ENCODE data around the gene SOWAHD. TPM values are rescaled to one million over a fixed set of nuclear protein-coding genes. Genes with fewer than 3 reads are reported as not detected.

The SOWAHD gene
- total RNA-seq, 1 donor from 2014 or later: 1.5 TPM

DNA sequence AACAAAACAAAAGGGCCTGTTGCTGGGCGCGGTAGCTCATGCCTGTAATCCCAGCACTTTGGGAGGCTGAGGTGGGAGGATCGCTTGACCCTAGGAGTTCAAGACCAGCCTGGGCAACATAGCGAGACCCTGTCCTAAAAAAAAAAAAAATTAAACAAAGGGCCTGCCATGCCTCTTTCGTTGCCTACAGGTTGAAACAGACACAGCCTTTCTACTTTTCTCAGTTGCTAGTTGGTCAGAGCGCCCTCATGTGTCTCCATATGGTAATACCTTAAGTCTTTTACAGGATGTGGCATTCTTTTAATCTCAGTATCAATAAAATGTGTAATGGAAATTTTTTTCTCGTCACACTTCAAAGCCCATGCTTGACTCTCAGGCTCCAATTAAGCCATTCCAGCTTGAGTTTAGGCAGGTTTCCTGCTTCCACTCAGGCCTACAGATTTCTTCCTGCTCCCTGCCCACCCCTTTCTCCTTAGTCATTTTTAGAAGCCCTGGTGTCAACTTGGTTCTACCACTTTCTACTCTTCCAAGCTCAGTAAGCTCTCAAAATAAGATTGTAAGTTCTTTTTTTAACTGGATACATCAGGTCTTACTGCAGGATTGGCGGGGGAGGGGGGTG is 4.6 kb upstream of the SOWAHD start:
- DNase-seq (ENCODE audit: extremely low spot score, unreplicated experiment): no peak
- Mint-ChIP-seq H3K27ac (ENCODE audit: unreplicated experiment) (no peak overlapping the region), H3K36me3 (ENCODE audit: unreplicated experiment) (no peaks in the 10 kb centered on the region), H3K4me1 (ENCODE audit: unreplicated experiment) (no peaks in the 10 kb centered on the region), H3K4me3 (ENCODE audit: unreplicated experiment) (no peak overlapping the region), H3K27me3 (ENCODE audit: unreplicated experiment) (no peaks in the 10 kb centered on the region), H3K9me3 (ENCODE audit: unreplicated experiment) (no peaks in the 10 kb centered on the region)
- TF ChIP-seq, protein P1, sequence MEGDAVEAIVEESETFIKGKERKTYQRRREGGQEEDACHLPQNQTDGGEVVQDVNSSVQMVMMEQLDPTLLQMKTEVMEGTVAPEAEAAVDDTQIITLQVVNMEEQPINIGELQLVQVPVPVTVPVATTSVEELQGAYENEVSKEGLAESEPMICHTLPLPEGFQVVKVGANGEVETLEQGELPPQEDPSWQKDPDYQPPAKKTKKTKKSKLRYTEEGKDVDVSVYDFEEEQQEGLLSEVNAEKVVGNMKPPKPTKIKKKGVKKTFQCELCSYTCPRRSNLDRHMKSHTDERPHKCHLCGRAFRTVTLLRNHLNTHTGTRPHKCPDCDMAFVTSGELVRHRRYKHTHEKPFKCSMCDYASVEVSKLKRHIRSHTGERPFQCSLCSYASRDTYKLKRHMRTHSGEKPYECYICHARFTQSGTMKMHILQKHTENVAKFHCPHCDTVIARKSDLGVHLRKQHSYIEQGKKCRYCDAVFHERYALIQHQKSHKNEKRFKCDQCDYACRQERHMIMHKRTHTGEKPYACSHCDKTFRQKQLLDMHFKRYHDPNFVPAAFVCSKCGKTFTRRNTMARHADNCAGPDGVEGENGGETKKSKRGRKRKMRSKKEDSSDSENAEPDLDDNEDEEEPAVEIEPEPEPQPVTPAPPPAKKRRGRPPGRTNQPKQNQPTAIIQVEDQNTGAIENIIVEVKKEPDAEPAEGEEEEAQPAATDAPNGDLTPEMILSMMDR (IDR thresholded peaks at IDR 0.05): peak; percentile 45

DNA sequence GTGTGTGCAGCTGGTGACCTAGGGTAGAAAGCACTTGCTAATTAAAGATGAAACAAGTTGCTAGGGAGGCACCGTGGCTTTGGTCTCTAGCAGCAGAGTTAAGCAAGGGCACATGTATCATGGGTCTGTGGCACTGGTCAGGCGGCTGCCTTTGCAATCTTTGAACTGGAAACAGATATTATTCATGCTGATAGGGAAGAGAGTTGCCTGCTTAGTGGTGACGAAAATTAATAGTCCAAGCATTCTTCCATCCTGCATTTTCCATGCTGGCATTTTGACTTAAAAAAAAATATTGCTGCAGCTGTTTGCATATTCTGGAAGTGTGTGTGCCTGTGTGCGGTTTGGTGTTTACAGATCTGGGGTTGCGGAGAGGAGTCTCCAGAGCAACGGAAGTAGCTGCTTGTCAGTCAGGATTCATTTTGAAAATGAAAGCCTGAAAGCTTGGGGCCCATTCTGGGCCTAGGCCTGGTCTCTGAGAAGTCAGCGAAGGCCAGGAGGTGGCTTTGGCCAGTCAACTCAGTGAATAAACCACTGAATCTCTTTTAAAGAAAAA is 2.3 kb upstream of the SOWAHD start:
- Mint-ChIP-seq H3K9me3 (ENCODE audit: unreplicated experiment) (no peaks in the 10 kb centered on the region), H3K4me1 (ENCODE audit: unreplicated experiment) (peaks cover 8% of the 10 kb centered on the region), H3K36me3 (ENCODE audit: unreplicated experiment) (no peaks in the 10 kb centered on the region), H3K4me3 (ENCODE audit: unreplicated experiment) (no peak overlapping the region), H3K27ac (ENCODE audit: unreplicated experiment) (no peak overlapping the region), H3K27me3 (ENCODE audit: unreplicated experiment) (no peaks in the 10 kb centered on the region)
- TF ChIP-seq, protein P1 (IDR thresholded peaks at IDR 0.05): no peak
- DNase-seq (ENCODE audit: extremely low spot score, unreplicated experiment): no peak

DNA sequence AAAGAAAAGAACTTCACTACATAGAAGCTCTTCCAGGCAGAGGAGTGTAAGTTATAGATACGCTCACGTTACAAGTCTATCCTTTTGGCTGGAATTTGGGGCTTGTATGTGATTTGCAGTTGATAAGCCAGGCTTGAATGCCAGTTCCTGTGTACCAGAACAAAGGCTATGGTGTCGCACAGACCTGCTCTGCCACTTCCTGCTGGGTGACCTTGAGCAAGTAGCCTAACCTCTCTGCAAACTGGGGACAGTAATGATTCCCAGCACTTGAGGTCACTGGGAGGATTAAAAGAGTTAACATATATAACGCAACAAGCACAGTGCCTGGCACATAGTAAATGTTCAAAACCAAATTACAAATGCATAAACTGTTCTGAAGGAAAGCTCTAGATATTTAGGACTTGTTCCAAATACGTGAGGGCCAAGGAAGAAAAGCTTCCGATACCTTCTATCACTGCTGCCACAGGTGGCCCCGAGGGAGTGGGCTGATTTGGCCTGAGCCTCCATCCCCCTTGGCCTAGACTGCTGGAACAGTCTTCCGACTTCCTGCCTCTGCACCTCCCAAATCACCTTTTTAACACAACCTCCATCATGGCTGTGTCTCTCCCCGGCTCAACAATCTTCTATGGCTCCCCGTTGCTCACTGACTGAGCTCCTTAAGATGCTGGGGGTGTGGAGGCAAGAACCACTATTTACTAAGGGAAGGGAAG is 1.3 kb upstream of the SOWAHD start:
- no peak for DNase-seq (ENCODE audit: extremely low spot score, unreplicated experiment)
- H3K4me3 Mint-ChIP-seq (ENCODE audit: unreplicated experiment): peak overlapping the region; percentile 71
- no peaks in the 10 kb centered on the region for H3K9me3 Mint-ChIP-seq (ENCODE audit: unreplicated experiment)
- no peaks in the 10 kb centered on the region for H3K36me3 Mint-ChIP-seq (ENCODE audit: unreplicated experiment)
- no peak overlapping the region for H3K27ac Mint-ChIP-seq (ENCODE audit: unreplicated experiment)
- TF ChIP-seq, protein P1 (IDR thresholded peaks at IDR 0.05): no peak
- H3K27me3 Mint-ChIP-seq (ENCODE audit: unreplicated experiment): no peaks in the 10 kb centered on the region
- H3K4me1 Mint-ChIP-seq (ENCODE audit: unreplicated experiment): peaks cover 10% of the 10 kb centered on the region

DNA sequence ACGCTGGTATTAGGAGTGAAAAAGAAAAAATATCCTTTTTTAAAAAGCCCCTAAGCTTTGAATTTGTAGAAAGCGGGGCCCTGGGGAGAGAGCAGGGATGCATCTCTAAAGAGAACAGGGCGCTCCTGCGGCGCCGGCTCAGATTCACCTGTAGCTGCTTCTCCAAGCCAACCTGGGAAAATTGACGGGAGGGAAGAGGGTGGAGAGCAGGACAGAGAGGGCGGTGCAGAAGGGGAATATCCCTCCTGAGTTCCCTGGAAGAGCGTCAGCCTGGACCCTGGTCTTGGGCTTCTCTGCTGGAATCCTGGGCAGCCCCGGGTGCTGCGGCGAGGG is 776 bp upstream of the SOWAHD start:
- peak overlapping the region; percentile 71 for H3K4me3 Mint-ChIP-seq (ENCODE audit: unreplicated experiment)
- DNase-seq (ENCODE audit: extremely low spot score, unreplicated experiment): no peak
- TF ChIP-seq, protein P1 (IDR thresholded peaks at IDR 0.05): no peak
- peak overlapping the region; percentile 38 for H3K27ac Mint-ChIP-seq (ENCODE audit: unreplicated experiment)
- H3K36me3 Mint-ChIP-seq (ENCODE audit: unreplicated experiment): no peaks in the 10 kb centered on the region
- peaks cover 10% of the 10 kb centered on the region for H3K4me1 Mint-ChIP-seq (ENCODE audit: unreplicated experiment)
- H3K9me3 Mint-ChIP-seq (ENCODE audit: unreplicated experiment): no peaks in the 10 kb centered on the region
- H3K27me3 Mint-ChIP-seq (ENCODE audit: unreplicated experiment): no peaks in the 10 kb centered on the region

DNA sequence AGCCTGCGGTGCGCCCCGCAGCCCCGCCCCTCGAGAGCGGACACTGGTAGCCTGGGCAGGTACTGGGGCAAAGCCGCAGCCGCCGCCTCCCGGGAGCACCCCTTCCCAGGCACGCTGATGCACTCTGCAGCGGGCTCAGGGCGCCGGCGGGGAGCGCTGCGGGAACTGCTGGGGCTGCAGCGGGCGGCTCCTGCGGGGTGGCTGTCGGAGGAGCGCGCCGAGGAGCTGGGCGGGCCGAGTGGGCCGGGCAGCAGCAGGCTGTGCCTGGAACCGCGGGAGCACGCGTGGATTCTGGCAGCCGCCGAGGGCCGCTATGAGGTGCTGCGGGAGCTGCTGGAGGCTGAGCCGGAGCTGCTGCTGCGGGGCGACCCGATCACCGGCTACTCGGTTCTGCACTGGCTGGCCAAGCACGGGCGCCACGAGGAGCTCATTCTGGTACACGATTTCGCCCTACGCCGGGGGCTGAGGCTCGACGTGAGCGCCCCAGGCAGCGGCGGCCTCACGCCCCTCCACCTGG is 401 bp downstream of the SOWAHD start:
- TF ChIP-seq, protein P1 (IDR thresholded peaks at IDR 0.05): no peak
- Mint-ChIP-seq H3K27me3 (ENCODE audit: unreplicated experiment) (no peaks in the 10 kb centered on the region), H3K4me3 (ENCODE audit: unreplicated experiment) (peak overlapping the region; percentile 52), H3K36me3 (ENCODE audit: unreplicated experiment) (no peaks in the 10 kb centered on the region), H3K27ac (ENCODE audit: unreplicated experiment) (no peak overlapping the region), H3K4me1 (ENCODE audit: unreplicated experiment) (peaks cover 22% of the 10 kb centered on the region), H3K9me3 (ENCODE audit: unreplicated experiment) (no peaks in the 10 kb centered on the region)
- DNase-seq (ENCODE audit: extremely low spot score, unreplicated experiment): no peak

All from osteocyte (in vitro differentiated cells).